Measurements from ENCODE around the gene BAIAP2.

The BAIAP2 gene

GRCh38 chr17:80992948-80993624, 41.9 kb upstream of the BAIAP2 start:
- Histone ChIP-seq H3K4me1 (ENCODE audit: control insufficient read depth in 1 of 2, insufficient read depth in 2 of 2, low read length in 2 of 2) (peaks cover 27 to 28% of the 10 kb centered on the region in 2 donors), H3K9ac (ENCODE audit: low read depth in 1 of 2, low read length in 2 of 2) (peak overlapping the region; percentile 63 to 64), H3K4me3 (ENCODE audit: low read depth in 1 of 2, low read length in 2 of 2) (peak overlapping the region; percentile 76 to 86), H3K9me3 (ENCODE audit: control insufficient read depth in 1 of 2, low read length in 2 of 2) (no peaks in the 10 kb centered on the region), H3K27ac (ENCODE audit: low read depth, low read length) (no peak overlapping the region), H3K36me3 (ENCODE audit: control insufficient read depth in 1 of 2, insufficient read depth in 2 of 2, low read length in 2 of 2) (peaks cover 20 to 35% of the 10 kb centered on the region in 2 donors), H3K27me3 (ENCODE audit: control insufficient read depth in 1 of 2, insufficient read depth in 2 of 2, low read length in 2 of 2) (peaks cover 2 to 11% of the 10 kb centered on the region in 2 donors)

GRCh38 chr17:80995131-80995530, 39.8 kb upstream of the BAIAP2 start:
- Histone ChIP-seq H3K36me3 (ENCODE audit: control insufficient read depth in 1 of 2, insufficient read depth in 2 of 2, low read length in 2 of 2) (peaks cover 25 to 55% of the 10 kb centered on the region in 2 donors), H3K27me3 (ENCODE audit: control insufficient read depth in 1 of 2, insufficient read depth in 2 of 2, low read length in 2 of 2) (no peaks in the 10 kb centered on the region), H3K9ac (ENCODE audit: low read depth in 1 of 2, low read length in 2 of 2) (no peak overlapping the region), H3K9me3 (ENCODE audit: control insufficient read depth in 1 of 2, low read length in 2 of 2) (no peaks in the 10 kb centered on the region), H3K4me3 (ENCODE audit: low read depth in 1 of 2, low read length in 2 of 2) (no peak overlapping the region), H3K4me1 (ENCODE audit: control insufficient read depth in 1 of 2, insufficient read depth in 2 of 2, low read length in 2 of 2) (peaks cover 20 to 23% of the 10 kb centered on the region in 2 donors), H3K27ac (ENCODE audit: low read depth, low read length) (no peak overlapping the region)

GRCh38 chr17:80996422-80997305, 38.3 kb upstream of the BAIAP2 start:
- Histone ChIP-seq H3K4me1 (ENCODE audit: control insufficient read depth in 1 of 2, insufficient read depth in 2 of 2, low read length in 2 of 2) (peaks cover 24 to 35% of the 10 kb centered on the region in 2 donors), H3K9ac (ENCODE audit: low read depth in 1 of 2, low read length in 2 of 2) (no peak overlapping the region), H3K27ac (ENCODE audit: low read depth, low read length) (no peak overlapping the region), H3K9me3 (ENCODE audit: control insufficient read depth in 1 of 2, low read length in 2 of 2) (no peaks in the 10 kb centered on the region), H3K27me3 (ENCODE audit: control insufficient read depth in 1 of 2, insufficient read depth in 2 of 2, low read length in 2 of 2) (no peaks in the 10 kb centered on the region), H3K4me3 (ENCODE audit: low read depth in 1 of 2, low read length in 2 of 2) (no peak overlapping the region), H3K36me3 (ENCODE audit: control insufficient read depth in 1 of 2, insufficient read depth in 2 of 2, low read length in 2 of 2) (peaks cover 28 to 58% of the 10 kb centered on the region in 2 donors)

GRCh38 chr17:80997424-80998117, 37.4 kb upstream of the BAIAP2 start:
- peaks cover 32 to 41% of the 10 kb centered on the region in 2 donors for H3K4me1 ChIP-seq (ENCODE audit: control insufficient read depth in 1 of 2, insufficient read depth in 2 of 2, low read length in 2 of 2)
- no peak overlapping the region for H3K4me3 ChIP-seq (ENCODE audit: low read depth in 1 of 2, low read length in 2 of 2)
- H3K27me3 ChIP-seq (ENCODE audit: control insufficient read depth in 1 of 2, insufficient read depth in 2 of 2, low read length in 2 of 2), result no peaks in the 10 kb centered on the region
- no peak overlapping the region for H3K9ac ChIP-seq (ENCODE audit: low read depth in 1 of 2, low read length in 2 of 2)
- H3K36me3 ChIP-seq (ENCODE audit: control insufficient read depth in 1 of 2, insufficient read depth in 2 of 2, low read length in 2 of 2), result peaks cover 28 to 58% of the 10 kb centered on the region in 2 donors
- H3K9me3 ChIP-seq (ENCODE audit: control insufficient read depth in 1 of 2, low read length in 2 of 2), result no peaks in the 10 kb centered on the region
- H3K27ac ChIP-seq (ENCODE audit: low read depth, low read length), result no peak overlapping the region

- Histone ChIP-seq H3K27me3 (ENCODE audit: control insufficient read depth in 1 of 2, insufficient read depth in 2 of 2, low read length in 2 of 2) (no peaks in the 10 kb centered on the region), H3K4me3 (ENCODE audit: low read depth in 1 of 2, low read length in 2 of 2) (no peak overlapping the region), H3K9me3 (ENCODE audit: control insufficient read depth in 1 of 2, low read length in 2 of 2) (no peaks in the 10 kb centered on the region), H3K36me3 (ENCODE audit: control insufficient read depth in 1 of 2, insufficient read depth in 2 of 2, low read length in 2 of 2) (peaks cover 28 to 58% of the 10 kb centered on the region in 2 donors), H3K27ac (ENCODE audit: low read depth, low read length) (no peak overlapping the region), H3K9ac (ENCODE audit: low read depth in 1 of 2, low read length in 2 of 2) (no peak overlapping the region), H3K4me1 (ENCODE audit: control insufficient read depth in 1 of 2, insufficient read depth in 2 of 2, low read length in 2 of 2) (peaks cover 29 to 38% of the 10 kb centered on the region in 2 donors)
Measured at GRCh38 chr17:80998118-80998747, 36.7 kb upstream of the BAIAP2 start.

GRCh38 chr17:80998748-80999535, 36.0 kb upstream of the BAIAP2 start:
- peaks cover 28 to 58% of the 10 kb centered on the region in 2 donors for H3K36me3 ChIP-seq (ENCODE audit: control insufficient read depth in 1 of 2, insufficient read depth in 2 of 2, low read length in 2 of 2)
- H3K4me1 ChIP-seq (ENCODE audit: control insufficient read depth in 1 of 2, insufficient read depth in 2 of 2, low read length in 2 of 2), result peaks cover 25 to 33% of the 10 kb centered on the region in 2 donors
- H3K9ac ChIP-seq (ENCODE audit: low read depth in 1 of 2, low read length in 2 of 2), result no peak overlapping the region
- no peaks in the 10 kb centered on the region for H3K9me3 ChIP-seq (ENCODE audit: control insufficient read depth in 1 of 2, low read length in 2 of 2)
- no peak overlapping the region for H3K27ac ChIP-seq (ENCODE audit: low read depth, low read length)
- peaks cover 0 to 4% of the 10 kb centered on the region in 2 donors for H3K27me3 ChIP-seq (ENCODE audit: control insufficient read depth in 1 of 2, insufficient read depth in 2 of 2, low read length in 2 of 2)
- no peak overlapping the region for H3K4me3 ChIP-seq (ENCODE audit: low read depth in 1 of 2, low read length in 2 of 2)

GRCh38 chr17:80999536-81000333, 35.2 kb upstream of the BAIAP2 start:
- Histone ChIP-seq H3K36me3 (ENCODE audit: control insufficient read depth in 1 of 2, insufficient read depth in 2 of 2, low read length in 2 of 2) (peaks cover 28 to 54% of the 10 kb centered on the region in 2 donors), H3K27ac (ENCODE audit: low read depth, low read length) (no peak overlapping the region), H3K9ac (ENCODE audit: low read depth in 1 of 2, low read length in 2 of 2) (no peak overlapping the region), H3K27me3 (ENCODE audit: control insufficient read depth in 1 of 2, insufficient read depth in 2 of 2, low read length in 2 of 2) (peaks cover 4 to 8% of the 10 kb centered on the region in 2 donors), H3K4me3 (ENCODE audit: low read depth in 1 of 2, low read length in 2 of 2) (no peak overlapping the region), H3K9me3 (ENCODE audit: control insufficient read depth in 1 of 2, low read length in 2 of 2) (no peaks in the 10 kb centered on the region), H3K4me1 (ENCODE audit: control insufficient read depth in 1 of 2, insufficient read depth in 2 of 2, low read length in 2 of 2) (peaks cover 28 to 37% of the 10 kb centered on the region in 2 donors)

- H3K9ac ChIP-seq (ENCODE audit: low read depth in 1 of 2, low read length in 2 of 2), result no peak overlapping the region
- no peaks in the 10 kb centered on the region for H3K9me3 ChIP-seq (ENCODE audit: control insufficient read depth in 1 of 2, low read length in 2 of 2)
- peaks cover 5 to 10% of the 10 kb centered on the region in 2 donors for H3K27me3 ChIP-seq (ENCODE audit: control insufficient read depth in 1 of 2, insufficient read depth in 2 of 2, low read length in 2 of 2)
- H3K27ac ChIP-seq (ENCODE audit: low read depth, low read length), result no peak overlapping the region
- H3K36me3 ChIP-seq (ENCODE audit: control insufficient read depth in 1 of 2, insufficient read depth in 2 of 2, low read length in 2 of 2), result peaks cover 23 to 50% of the 10 kb centered on the region in 2 donors
- no peak overlapping the region for H3K4me3 ChIP-seq (ENCODE audit: low read depth in 1 of 2, low read length in 2 of 2)
- peaks cover 28 to 38% of the 10 kb centered on the region in 2 donors for H3K4me1 ChIP-seq (ENCODE audit: control insufficient read depth in 1 of 2, insufficient read depth in 2 of 2, low read length in 2 of 2)
Measured at GRCh38 chr17:81000334-81000630, 34.7 kb upstream of the BAIAP2 start.

Measured in duodenal mucosa (tissue), 2 donors.